SHP77 (cell line): ENCODE measurements around the gene BRD4.

Experiments
- DNase-seq, 2 experiments: peaks; one replicate each; lab custom pipeline; 2025; lab: John Stamatoyannopoulos, UW

Gene BRD4

DNA sequence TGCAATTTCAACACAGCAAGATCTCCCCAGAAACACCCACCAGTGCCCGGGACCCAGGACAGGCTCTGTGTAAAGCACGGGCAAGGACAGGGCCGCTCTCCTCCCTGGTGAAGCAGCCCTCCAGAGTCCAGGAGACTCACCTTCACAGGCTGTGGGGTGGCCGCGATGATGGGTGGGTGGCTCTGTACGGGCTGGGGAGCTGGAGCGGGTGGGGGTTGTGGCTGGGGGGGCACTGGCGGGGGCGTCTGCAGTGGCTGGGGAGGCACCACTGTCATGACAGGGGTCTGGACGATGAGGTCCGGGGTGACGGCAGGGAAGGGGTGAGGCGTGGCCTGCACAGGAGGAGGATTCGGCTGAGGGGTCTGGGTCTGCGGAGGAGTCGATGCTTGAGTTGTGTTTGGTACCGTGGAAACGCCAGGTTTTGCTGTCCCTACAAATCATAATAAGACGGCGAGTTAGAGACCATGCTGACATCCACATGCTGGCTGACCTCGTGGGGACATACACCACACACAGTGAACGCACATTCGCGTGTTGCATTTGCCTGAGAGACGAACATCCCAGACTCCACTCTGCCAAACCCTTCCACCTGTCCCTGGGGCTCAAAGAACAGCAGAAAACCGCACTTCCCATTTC is 67.0 kb downstream of the BRD4 start:
- DNase-seq, result no peak

- DNase-seq, result no peak
Measured at GRCh38 chr19:15264933-15265206, 67.5 kb downstream of the BRD4 start.

DNA sequence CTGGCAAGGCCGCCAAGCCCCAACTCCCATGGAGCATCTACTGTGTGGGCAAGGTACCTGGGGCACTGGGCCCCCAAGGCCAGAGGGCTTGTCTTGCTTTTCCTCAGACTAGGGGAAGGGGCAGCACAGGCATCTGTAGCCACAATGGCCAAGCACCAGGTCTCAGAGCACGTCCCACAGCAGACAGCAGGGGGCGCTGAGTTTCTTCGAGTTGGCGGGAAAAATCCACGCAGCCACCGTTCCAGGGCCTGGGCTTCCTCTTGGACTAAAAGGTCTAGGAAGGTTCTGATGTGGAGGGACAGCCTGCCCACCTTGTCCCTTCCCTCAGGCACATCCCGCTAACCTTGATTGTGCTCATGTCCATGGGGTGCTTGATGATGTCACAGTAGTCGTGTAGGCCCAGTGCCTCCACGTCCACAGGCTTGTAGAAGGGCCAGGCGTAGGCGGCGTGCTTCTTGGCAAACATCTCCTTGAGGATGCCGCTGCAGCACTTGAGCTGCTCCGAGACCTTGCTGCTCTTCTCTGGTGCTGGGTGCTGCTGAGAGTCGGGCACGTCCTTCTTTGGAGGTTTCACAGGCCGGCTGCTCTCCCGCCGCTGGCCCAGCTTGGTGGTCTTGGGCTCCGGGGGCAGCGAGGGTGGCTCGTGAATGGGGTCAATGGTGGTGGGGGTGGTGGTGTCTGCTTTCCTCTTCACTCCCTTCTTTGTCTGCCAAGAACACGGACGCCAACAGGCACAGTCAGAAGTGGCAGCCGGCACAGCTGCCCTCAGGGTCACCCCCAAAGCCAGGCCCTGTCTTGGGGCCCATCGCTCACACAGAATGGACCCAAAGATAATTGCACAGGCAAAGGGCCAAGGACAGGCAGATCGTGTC is 68.0 kb downstream of the BRD4 start:
- peak; percentile 58 to 73 for DNase-seq

DNA sequence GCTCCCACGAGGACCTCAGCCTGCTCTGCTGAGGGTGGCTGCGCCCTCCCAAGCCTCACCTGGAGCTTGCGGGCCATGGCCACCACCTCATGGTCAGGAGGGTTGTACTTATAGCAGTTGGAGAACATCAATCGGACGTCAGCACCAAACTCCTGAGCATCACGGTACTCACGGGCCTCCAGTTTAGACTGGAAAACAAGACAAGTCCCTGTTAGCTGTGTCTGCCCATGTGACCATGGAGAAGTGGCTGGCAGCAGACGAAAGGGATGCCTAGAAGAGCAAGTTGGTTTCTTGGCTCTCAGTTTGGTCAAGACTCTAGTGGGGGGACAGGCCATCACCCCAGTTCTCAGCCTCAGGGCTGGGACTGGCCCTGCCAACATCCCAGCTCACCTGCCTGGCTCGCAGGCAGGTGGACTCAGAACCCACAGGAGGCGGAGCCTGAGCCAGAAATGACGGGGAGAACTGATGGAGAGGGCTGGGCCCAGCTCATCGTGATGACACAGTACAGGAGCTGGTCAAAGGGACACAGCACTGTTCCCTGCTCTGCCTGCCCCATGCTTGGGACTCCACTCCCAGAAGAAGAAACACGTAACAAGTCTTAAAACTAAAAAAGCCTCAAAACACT is 68.9 kb downstream of the BRD4 start:
- no peak for DNase-seq

- DNase-seq, result no peak
Measured at GRCh38 chr19:15262011-15262410, 70.3 kb downstream of the BRD4 start.

DNA sequence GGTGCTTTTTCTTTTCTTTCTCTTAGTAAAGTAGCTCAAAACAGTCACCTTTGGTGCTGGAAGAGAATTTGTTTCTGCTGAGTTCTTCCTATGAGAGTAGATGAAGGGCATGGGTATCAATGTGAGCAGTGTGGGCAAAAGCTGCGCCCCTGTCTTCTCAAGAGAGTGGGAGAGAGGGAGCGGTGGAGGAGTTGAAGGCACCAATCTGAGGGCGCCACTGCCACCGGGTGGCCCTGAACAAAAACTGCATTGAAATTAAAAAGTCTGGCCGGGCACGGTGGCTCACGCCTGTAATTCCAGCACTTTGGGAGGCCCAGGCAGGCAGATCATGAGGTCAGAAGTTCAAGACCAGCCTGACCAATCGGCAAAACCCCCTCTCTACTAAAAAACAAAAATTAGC is 71.4 kb downstream of the BRD4 start:
- no peak for DNase-seq

DNA sequence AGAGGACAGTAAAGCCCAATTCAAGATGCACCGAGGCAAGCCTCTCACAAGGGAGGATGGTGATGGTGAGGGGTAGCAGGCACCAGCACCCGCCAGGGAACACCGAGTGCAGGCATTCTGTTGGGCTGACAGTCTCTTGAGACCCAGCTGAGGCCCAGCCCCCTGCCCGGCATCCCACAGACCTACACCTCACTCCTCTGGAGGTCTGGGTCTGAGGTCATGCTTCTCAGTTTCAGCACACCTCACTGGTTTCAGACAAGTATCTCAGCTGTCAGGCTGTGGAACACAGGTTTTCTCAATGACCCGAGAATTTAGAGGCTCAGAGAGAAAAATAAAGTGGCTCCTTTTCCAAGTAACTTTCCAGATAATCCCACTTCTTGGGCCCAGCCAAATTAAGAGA is 72.4 kb downstream of the BRD4 start:
- DNase-seq, result no peak

DNA sequence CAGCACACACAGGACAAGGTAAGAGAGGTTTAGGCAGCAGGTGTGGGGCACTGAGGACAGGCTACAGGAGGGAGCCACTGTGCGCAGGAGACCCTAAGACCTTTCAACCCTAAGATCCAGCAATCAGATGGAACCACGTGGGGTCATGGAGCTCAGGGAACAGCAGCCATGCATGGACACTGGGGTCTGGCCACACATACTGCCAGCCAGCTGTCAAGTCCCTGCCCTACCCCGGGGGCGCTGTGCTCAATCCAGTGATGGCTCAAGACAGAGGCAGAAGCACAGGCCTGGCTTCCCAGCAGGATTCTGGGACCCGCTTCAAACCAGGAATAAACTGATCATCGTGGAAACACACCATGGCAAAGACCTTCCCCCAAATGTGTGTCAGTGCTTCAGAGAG is 74.6 kb downstream of the BRD4 start:
- no peak for DNase-seq

DNA sequence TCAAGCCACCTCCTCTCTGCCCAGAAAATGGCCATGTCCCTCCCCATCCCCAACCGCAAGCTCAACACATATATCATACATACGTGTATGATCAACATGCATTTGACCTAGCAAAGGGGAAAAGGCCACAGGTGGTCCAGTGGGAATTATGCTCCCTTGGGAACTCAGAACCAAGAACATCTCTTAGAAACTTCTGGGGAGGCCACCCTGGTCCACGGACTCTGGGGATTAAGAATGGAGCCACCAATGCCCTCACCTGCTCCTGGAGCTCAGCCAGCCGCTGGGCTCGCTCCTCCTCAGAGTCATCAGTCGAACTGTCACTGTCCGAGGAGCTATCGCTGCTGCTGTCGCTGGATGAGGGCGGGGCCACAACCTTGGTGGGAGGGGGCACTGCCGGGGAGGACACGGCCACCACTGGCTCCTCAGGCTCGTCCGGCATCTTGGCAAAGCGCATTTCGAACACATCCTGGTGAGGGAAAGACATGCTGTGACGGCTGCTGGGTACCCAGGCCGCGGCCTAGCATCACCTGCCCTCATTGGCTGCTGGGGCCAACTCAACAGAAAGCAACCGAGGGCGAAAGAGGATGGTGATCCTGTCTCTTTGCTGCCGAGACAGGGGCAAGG is 75.5 kb downstream of the BRD4 start:
- no peak for DNase-seq

GRCh38 chr19:15255359-15255990 is 76.9 kb downstream of the BRD4 start:
- no peak for DNase-seq

- no peak for DNase-seq
Measured at GRCh38 chr19:15254547-15254946, 77.8 kb downstream of the BRD4 start.

- DNase-seq, result no peak
Measured at GRCh38 chr19:15253513-15253912, 78.8 kb downstream of the BRD4 start.

DNA sequence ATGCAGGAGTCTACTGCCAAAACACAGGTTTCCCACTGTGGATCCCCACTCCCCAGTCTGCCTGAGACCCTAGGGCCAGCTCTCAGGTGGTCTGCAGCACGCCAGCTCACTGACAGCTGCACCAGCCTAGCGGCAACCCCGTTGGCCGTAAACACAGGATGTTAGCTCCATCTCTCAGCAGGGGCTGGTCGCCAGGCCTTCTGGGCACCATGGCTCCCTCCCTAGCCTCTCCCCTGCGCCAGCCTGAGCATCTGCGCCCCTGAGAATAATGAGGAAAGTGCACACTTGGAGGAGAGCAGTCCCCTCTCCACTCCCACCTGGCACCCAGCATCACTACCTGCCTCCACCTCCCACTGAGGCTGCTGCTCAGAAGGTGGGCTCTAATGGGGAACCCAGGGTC is 79.3 kb downstream of the BRD4 start:
- no peak for DNase-seq

- DNase-seq, result no peak
Measured at GRCh38 chr19:15252398-15253018, 79.8 kb downstream of the BRD4 start.

GRCh38 chr19:15251749-15252397 is 80.5 kb downstream of the BRD4 start:
- DNase-seq, result peak in 1 of 2 experiments; percentile 9

DNA sequence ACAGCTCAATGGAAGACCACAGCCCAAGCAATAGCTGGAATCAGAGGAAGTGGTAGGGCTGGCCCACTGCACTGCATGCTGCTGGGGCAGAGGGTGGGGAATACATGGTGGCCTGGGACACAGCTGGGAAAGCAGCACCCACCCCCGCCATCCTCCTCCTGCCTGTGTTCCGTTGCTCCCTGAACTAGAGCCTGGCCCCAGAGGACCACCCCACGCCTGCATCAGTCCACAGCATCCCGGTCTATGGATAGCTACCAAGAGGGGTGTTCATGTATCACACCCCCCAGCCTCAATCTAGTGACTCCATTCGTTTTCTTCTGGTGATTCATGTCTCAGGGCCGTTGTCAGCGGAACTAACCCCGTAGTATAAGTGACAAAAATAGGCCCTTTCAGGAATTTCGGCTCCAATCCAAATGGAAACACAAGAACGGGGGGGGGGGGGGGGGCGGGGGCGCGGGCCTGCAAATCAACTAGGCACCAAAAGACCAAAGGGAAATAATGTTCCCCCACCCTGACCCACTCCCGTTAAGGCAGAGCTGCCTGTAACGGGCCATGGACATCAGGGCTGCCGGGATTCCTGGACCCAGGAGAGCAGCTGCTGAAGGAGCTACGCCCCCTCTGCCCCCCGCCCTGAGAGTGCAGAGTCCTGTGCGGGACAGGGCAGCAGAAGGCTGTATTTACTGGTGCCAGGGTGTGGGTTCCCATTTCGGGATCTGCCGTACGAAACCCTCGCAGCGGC is 81.2 kb downstream of the BRD4 start:
- DNase-seq, result no peak

DNA sequence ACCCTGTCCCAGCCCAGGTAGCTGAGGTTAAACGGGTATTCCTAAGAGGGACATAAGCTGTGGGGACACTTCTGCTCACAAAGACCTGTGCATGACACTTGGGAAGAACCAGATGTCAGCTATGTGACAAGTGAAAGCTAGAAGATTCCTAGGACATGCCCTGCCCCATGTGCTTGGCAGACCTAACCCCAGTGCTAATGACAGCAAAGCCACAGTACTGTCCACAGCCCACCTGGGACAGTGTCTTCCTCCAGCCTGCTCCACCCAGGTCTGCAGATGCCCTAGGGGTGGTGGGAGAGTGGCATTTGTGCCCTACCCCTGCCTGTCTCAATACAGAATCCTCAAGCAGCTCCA is 81.7 kb downstream of the BRD4 start:
- no peak for DNase-seq

- DNase-seq, result no peak
Measured at GRCh38 chr19:15249972-15250639, 82.2 kb downstream of the BRD4 start.

DNA sequence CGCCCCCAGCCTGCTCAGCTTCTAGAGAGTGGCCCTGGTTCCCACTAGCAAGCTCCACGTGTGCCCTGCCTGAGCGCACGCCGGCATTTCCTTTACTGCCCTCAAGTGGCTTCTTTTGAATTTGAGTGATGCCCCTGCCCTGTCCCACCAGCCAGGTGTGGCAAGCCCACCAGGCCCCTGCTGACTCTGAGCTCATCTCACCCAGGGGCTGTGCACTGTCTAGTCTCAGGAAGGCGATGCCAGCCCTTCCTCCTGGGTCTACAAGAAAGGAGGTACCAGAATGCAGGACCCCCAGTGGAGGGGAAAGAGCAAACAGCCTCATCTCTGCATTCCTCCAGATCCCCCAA is 82.8 kb downstream of the BRD4 start:
- no peak for DNase-seq
